Neural progenitor cell (in vitro differentiated cells): ENCODE measurements around the gene IFITM5.

ENCODE experiments used
- EZH2 ChIP-seq: fragments of 200-600 bp; sonication (generic); IDR thresholded peaks from 2 replicates; pipeline ENCODE4 v1.6.1; 2017; ENCODE audit warnings: antibody characterized with exemption, mild to moderate bottlenecking, moderate library complexity
- TF ChIP-seq, protein P1 (sequence below): fragments of 200-600 bp; sonication (generic); IDR thresholded peaks from 2 replicates; pipeline ENCODE4 v1.5.1; 2017; ENCODE audit warnings: antibody characterized with exemption, mild to moderate bottlenecking

DNA sequence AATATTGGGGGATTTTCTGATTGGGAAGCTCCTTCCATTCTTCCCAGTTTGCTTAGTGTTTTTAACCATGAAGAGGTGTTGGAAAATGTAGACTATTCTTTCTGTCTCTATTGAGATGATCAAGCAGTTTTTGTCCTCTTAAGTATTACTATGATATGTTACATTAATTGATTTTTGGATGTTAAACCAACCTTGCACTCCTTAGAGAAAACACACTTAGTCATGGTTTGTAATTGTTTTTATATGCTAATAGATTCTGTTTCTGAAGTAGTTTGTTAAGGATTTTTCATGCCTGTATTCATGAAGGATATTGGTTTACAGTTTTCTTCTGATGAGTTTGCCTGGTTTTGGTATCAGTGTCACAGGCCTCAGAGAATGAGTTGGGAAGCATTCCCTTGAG, 23.1 kb downstream of the IFITM5 start:
- TF ChIP-seq, protein P1, sequence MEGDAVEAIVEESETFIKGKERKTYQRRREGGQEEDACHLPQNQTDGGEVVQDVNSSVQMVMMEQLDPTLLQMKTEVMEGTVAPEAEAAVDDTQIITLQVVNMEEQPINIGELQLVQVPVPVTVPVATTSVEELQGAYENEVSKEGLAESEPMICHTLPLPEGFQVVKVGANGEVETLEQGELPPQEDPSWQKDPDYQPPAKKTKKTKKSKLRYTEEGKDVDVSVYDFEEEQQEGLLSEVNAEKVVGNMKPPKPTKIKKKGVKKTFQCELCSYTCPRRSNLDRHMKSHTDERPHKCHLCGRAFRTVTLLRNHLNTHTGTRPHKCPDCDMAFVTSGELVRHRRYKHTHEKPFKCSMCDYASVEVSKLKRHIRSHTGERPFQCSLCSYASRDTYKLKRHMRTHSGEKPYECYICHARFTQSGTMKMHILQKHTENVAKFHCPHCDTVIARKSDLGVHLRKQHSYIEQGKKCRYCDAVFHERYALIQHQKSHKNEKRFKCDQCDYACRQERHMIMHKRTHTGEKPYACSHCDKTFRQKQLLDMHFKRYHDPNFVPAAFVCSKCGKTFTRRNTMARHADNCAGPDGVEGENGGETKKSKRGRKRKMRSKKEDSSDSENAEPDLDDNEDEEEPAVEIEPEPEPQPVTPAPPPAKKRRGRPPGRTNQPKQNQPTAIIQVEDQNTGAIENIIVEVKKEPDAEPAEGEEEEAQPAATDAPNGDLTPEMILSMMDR: no peak
- TF ChIP-seq EZH2: no peak
